HG02610 (cell line): ENCODE results near the gene BTNL9.
"Not testable (repeated sequence)": the region's sequence is repeated elsewhere in the genome, so short reads cannot be mapped to it uniquely, and the experiment has no call there.

Source experiments
- ATAC-seq: cut with Tn5 transposase; IDR thresholded peaks from one replicate; pipeline ENCODE4 v1.9.1; 2021; ENCODE audit warnings: mild to moderate bottlenecking, moderate library complexity; ENCODE audit not compliant: unreplicated experiment

BTNL9 gene

GRCh38 chr5:181097759-181098491, 57.9 kb downstream of the BTNL9 start:
- ATAC-seq = not testable (repeated sequence)

- no peak for ATAC-seq
These were observed 58.9 kb downstream of the BTNL9 start for GRCh38 chr5:181098762-181099601.

GRCh38 chr5:181099602-181100086, 59.6 kb downstream of the BTNL9 start:
- no peak for ATAC-seq

GRCh38 chr5:181100121-181100875, 60.2 kb downstream of the BTNL9 start:
- ATAC-seq = no peak

- ATAC-seq = not testable (repeated sequence)
These were observed 61.1 kb downstream of the BTNL9 start for GRCh38 chr5:181101030-181101641.

- ATAC-seq = not testable (repeated sequence)
These were observed 62.0 kb downstream of the BTNL9 start for GRCh38 chr5:181101930-181102674.

- ATAC-seq = not testable (repeated sequence)
These were observed 64.1 kb downstream of the BTNL9 start for GRCh38 chr5:181104259-181104568.

- ATAC-seq = not testable (repeated sequence)
These were observed 64.7 kb downstream of the BTNL9 start for GRCh38 chr5:181104606-181105390.

- no peak for ATAC-seq
These were observed 65.4 kb downstream of the BTNL9 start for GRCh38 chr5:181105391-181106025.

GRCh38 chr5:181107699-181108098, 67.6 kb downstream of the BTNL9 start:
- ATAC-seq = no peak

GRCh38 chr5:181108578-181109165, 68.6 kb downstream of the BTNL9 start:
- no peak for ATAC-seq

GRCh38 chr5:181109489-181110013, 69.5 kb downstream of the BTNL9 start:
- no peak for ATAC-seq

- ATAC-seq = no peak
These were observed 70.9 kb downstream of the BTNL9 start for GRCh38 chr5:181111010-181111409.
